Erythroblast (primary cell): ENCODE results near the gene RAMACL.

Source experiments
- DNase-seq, 2 experiments: peaks; one replicate each; lab custom pipeline; 2025; lab: John Stamatoyannopoulos, UW
- GATA1 ChIP-seq: IDR thresholded peaks from 2 replicates; pipeline ENCODE4 v1.6.1; 2011; ENCODE audit warnings: low read depth, mild to moderate bottlenecking, control low read depth, low read length, moderate library complexity
- POLR2A ChIP-seq: IDR thresholded peaks from 2 replicates; pipeline ENCODE4 v1.6.1; 2011; ENCODE audit warnings: mild to moderate bottlenecking, low read length

Gene RAMACL

GRCh38 chr6:166624275-166624674, 37.8 kb upstream of the RAMACL start:
- DNase-seq: no peak
- TF ChIP-seq GATA1 (no peak), POLR2A (no peak)

- no peak for TF ChIP-seq GATA1
- no peak for DNase-seq
Observed at GRCh38 chr6:166623318-166623717, 36.8 kb upstream of the RAMACL start.

GRCh38 chr6:166621114-166621540, 34.6 kb upstream of the RAMACL start:
- DNase-seq: no peak
- no peak for TF ChIP-seq POLR2A
- no peak for TF ChIP-seq GATA1

DNA sequence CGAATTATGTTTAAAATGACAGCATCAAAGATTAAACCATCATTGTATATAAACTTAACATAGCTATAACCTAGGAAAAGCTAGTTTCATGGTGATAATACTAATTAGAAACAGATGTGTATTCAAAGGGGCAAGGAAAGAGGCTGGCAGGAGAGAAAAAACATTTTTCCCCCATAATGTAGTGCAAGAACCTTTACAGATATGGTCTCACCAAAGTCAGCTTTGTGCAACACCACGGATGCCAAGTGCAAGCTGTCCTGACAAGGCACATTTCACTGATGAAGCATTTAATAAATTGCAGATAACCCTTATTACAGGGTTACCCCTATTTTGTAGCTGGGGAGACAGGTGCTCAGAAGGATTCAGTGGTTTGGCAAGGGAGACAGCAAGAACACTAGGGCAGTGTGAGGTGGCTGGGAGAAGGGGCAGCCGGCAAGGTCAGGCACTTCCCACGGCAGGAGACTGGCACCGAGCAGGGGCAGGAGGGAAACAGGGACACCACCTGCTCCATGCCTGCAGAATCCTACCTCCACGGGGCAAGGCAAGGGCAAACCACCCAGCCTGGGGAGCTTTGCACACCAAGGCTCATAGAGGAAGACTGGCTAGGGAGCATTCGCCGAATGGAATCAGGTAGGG, 34.1 kb upstream of the RAMACL start:
- no peak for TF ChIP-seq GATA1
- no peak for TF ChIP-seq POLR2A
- DNase-seq: no peak

DNA sequence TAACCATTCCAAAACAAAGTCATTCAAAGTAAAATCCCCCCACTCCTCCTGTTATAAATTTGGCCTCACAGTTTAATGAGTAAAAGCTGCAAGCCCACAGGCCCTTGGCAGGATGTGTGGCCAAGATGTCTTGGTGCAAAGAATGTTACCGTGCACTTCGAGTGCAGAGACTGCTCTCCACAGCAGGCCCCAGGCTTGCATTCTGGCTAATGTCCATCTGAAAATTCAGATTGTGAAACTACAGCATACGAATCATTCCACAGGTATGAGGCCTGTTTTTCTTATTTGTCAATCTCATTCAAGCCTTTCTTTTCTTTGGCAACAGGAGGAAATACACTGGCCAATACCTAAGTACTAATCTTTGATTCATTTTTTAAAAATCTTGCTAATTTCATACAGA, 33.4 kb upstream of the RAMACL start:
- TF ChIP-seq POLR2A (no peak), GATA1 (no peak)
- no peak for DNase-seq

GRCh38 chr6:166618866-166619761, 32.6 kb upstream of the RAMACL start:
- DNase-seq: no peak
- TF ChIP-seq POLR2A (no peak), GATA1 (no peak)

DNA sequence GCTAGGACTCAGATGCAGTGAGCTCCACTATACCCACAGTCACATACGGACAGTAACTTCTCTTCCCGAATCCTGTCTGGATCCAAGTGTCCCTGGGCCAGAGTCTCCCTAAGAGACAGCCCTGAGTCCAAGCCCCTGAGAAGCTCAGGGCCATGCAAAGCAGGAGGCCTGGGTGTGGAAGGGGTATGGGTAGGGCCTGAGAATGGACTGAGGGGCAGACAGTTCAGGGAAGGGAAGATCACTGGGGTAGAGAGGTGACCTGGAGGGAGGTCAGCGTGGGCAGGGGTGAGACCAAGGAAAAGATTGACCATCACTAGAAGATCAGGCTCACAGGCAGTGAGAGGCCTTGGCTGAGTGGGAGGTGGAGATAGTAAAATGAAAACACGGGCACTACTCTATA, 31.8 kb upstream of the RAMACL start:
- TF ChIP-seq POLR2A: no peak
- no peak for TF ChIP-seq GATA1
- DNase-seq: no peak

GRCh38 chr6:166617359-166617758, 30.9 kb upstream of the RAMACL start:
- TF ChIP-seq GATA1 (no peak), POLR2A (no peak)

DNA sequence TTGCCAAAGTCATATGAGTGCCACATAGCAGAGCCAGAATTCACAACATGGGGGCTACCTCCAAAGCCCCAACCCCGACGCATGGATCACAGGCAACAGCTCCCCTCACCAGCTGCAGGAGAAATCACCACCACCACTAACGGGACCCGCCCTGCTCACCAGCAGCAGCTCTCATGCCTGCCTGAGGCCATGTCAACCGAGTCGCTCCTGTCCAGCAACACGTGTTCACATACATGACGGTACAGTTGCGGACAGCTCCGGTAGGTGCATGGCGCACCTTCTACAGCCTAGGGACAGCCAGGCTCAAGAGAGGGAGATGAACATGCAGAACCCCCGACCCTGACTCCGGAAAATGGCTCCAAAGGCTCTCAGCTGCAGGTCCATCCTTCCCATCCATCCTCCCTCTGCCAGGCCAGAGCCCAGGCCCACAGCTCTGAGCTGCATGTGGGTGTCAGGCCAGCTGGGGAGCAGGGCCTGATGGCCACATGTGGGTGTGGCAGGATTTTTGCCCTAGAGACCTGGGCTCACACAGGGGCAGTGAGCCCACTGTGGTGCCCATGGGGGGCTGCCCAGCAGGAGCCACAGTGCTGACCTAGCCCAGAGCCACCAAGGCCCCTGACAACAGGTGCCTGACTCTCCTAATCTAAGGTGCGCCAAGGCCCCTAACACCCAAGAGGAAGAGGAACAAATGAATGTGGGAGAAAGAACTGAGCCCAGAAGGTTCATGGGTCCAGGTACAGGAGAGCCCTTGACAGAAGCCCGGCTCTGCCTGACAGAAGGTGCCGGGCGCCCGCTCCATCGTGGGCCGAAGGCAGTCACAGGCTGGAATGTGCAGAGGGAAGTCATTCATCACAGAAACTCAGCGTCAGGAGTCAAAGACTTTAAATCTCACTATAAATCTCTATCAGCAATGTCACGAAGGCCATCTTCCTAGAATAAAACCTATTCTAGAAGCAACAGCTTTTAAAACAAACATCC, 30.1 kb upstream of the RAMACL start:
- no peak for DNase-seq
- TF ChIP-seq POLR2A: no peak
- no peak for TF ChIP-seq GATA1

More at GRCh38 chr6:166617359-166617758, 30.9 kb upstream of the RAMACL start:
- DNase-seq: no peak

GRCh38 chr6:166615059-166615770, 28.7 kb upstream of the RAMACL start:
- DNase-seq: no peak
- TF ChIP-seq GATA1: no peak
- no peak for TF ChIP-seq POLR2A

DNA sequence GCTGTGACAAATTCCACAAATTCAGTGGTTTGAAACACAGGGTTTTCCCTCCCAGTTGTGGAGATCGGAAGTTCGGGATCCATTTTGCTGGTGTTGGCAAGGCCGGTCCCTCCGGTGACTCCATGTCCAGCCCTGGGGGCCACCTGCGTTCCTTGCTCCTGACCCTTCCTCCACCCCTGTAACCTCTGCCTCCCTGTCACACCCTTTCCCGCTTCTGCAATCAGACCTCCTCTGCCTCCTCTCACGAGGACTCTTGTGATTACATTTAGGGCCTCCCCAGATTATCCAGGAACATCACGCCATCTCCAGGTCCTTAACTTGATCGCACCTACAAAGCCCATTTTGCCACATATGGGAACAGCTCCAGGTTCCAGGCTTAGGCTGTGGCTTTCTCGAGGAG, 28.1 kb upstream of the RAMACL start:
- TF ChIP-seq POLR2A (no peak), GATA1 (no peak)
- DNase-seq: no peak

- no peak for DNase-seq
- TF ChIP-seq GATA1: no peak
- TF ChIP-seq POLR2A: no peak
Observed at GRCh38 chr6:166614171-166614583, 27.7 kb upstream of the RAMACL start.

DNA sequence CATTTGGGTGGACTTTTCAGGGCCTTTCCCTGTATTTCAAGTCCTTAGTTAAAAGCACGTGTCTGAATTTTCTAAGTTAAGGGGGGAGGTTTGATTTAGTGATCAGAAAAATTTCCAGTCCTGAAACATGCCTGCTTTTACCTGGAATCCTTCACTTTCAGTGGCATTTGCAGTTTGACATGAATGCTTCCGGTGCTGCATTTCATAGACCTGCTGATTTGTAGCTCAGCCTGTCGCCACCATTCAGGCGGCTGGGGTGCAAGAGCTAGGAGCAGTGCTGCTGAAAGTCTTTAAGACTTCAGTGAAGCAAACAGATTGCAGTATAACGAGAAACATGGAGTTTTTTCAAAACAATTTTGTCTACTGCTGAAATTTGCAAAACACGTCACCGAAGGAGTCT, 26.5 kb upstream of the RAMACL start:
- no peak for TF ChIP-seq POLR2A

More for the DNA sequence above, 26.5 kb upstream of the RAMACL start:
- no peak for DNase-seq
